Activated CD4-positive, alpha-beta T cell treated with anti-CD3 and anti-CD28 coated beads, Interleukin-2, amount 50 U/mL, for 4 hours (primary cell): ENCODE measurements around the gene CYP27C1.
"Not testable (repeated sequence)": the region's sequence is repeated elsewhere in the genome, so short reads cannot be mapped to it uniquely, and the experiment has no call there.

ENCODE experiments used
- DNase-seq, 2 experiments: peaks; one replicate each; pipeline ENCODE4 v3.0.0-alpha.2; 2020

Gene CYP27C1

GRCh38 chr2:127220102-127220767 is at the start of gene CYP27C1:
TSS of gene CYP27C1 (minus strand) at chr2:127220299. CDS start at chr2:127220270, 29 bp downstream.
- DNase-seq = no peak

- DNase-seq = no peak
Measured at GRCh38 chr2:127261804-127262406, 41.8 kb upstream of the CYP27C1 start.

- no peak for DNase-seq
Measured at GRCh38 chr2:127259355-127259754, 39.3 kb upstream of the CYP27C1 start.

- no peak for DNase-seq
Measured at GRCh38 chr2:127256866-127257265, 36.8 kb upstream of the CYP27C1 start.

- DNase-seq = no peak
Measured at GRCh38 chr2:127256381-127256780, 36.3 kb upstream of the CYP27C1 start.

GRCh38 chr2:127255721-127256120 is 35.6 kb upstream of the CYP27C1 start:
- no peak for DNase-seq

GRCh38 chr2:127255146-127255545 is 35.0 kb upstream of the CYP27C1 start:
- no peak for DNase-seq

GRCh38 chr2:127254386-127254981 is 34.4 kb upstream of the CYP27C1 start:
- DNase-seq = no peak

- DNase-seq = not testable (repeated sequence)
Measured at GRCh38 chr2:127241184-127241583, 21.1 kb upstream of the CYP27C1 start.

- DNase-seq = no peak
Measured at GRCh38 chr2:127239395-127239794, 19.3 kb upstream of the CYP27C1 start.

- not testable (repeated sequence) for DNase-seq
Measured at GRCh38 chr2:127237768-127238167, 17.7 kb upstream of the CYP27C1 start.

GRCh38 chr2:127235082-127235702 is 15.1 kb upstream of the CYP27C1 start:
- no peak for DNase-seq

GRCh38 chr2:127233710-127234109 is 13.6 kb upstream of the CYP27C1 start:
- no peak for DNase-seq

GRCh38 chr2:127231130-127231865 is 11.2 kb upstream of the CYP27C1 start:
- no peak for DNase-seq

GRCh38 chr2:127229555-127229954 is 9.5 kb upstream of the CYP27C1 start:
- no peak for DNase-seq

- no peak for DNase-seq
Measured at GRCh38 chr2:127228102-127228501, 8.0 kb upstream of the CYP27C1 start.

- DNase-seq = not testable (repeated sequence)
Measured at GRCh38 chr2:127227264-127227660, 7.2 kb upstream of the CYP27C1 start.

GRCh38 chr2:127226520-127227263 is 6.6 kb upstream of the CYP27C1 start:
- no peak for DNase-seq

- no peak for DNase-seq
Measured at GRCh38 chr2:127226132-127226519, 6.0 kb upstream of the CYP27C1 start.

GRCh38 chr2:127225186-127225960 is 5.3 kb upstream of the CYP27C1 start:
- no peak for DNase-seq

GRCh38 chr2:127224135-127224534 is 4.0 kb upstream of the CYP27C1 start:
- DNase-seq = not testable (repeated sequence)
